Stimulated activated CD4-positive, alpha-beta T cell treated with anti-CD3 and anti-CD28 coated beads, Interleukin-4, amount 100 ng/mL, for 4 hours (primary cell): ENCODE results near the gene SSPN.

ENCODE experiments used
- DNase-seq, 2 experiments: peaks; one replicate each; pipeline ENCODE4 v3.0.0-alpha.2; 2020

Gene SSPN, protein sequence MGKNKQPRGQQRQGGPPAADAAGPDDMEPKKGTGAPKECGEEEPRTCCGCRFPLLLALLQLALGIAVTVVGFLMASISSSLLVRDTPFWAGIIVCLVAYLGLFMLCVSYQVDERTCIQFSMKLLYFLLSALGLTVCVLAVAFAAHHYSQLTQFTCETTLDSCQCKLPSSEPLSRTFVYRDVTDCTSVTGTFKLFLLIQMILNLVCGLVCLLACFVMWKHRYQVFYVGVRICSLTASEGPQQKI

GRCh38 chr12:26195250-26195640 is at the start of gene SSPN:
TSS of gene SSPN (plus strand) at chr12:26195573. CDS start at chr12:26195673, 100 bp downstream.
- DNase-seq, result peak in 1 of 2 experiments; percentile 2

- no peak for DNase-seq
Measured at GRCh38 chr12:26148291-26148690, 47.1 kb upstream of the SSPN start.

GRCh38 chr12:26149968-26150500 is 45.3 kb upstream of the SSPN start:
- DNase-seq, result no peak

DNA sequence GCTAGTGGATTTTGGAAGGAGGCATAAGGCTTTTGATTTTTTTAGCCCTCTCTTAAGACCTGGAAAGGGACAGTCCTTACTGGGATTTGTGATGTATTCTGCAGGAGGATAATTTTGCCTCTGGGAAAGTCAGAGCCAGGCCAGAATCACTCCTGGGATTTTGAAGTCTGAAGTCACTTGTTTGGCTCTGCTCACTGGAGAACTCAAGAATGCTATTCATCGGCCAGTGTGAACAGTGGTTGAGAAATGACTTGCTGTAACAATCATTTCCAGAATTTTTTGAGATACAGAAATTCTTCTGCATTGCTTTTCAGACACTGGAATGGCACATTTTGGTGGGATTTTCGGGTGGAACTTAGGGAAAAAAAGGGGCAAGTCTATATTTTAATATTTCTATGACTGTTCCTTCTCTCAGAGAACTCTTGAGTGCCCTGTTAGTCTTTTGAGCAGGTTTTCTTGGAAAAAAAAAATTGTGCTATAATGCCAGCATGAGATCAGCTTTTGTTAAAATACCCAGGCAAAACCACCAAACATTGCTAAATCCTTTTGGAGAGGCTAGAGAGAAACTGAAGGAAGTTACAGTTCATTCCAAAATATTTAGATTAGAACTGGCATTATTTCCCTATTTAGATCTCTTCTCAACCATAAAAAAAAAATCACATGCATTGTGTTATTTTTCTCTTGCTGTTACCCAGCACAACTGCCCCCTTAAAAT is 44.5 kb upstream of the SSPN start:
- no peak for DNase-seq

GRCh38 chr12:26152507-26153102 is 42.8 kb upstream of the SSPN start:
- no peak for DNase-seq

GRCh38 chr12:26153421-26154154 is 41.8 kb upstream of the SSPN start:
- no peak for DNase-seq

- DNase-seq, result no peak
Measured at GRCh38 chr12:26156201-26156871, 39.0 kb upstream of the SSPN start.

DNA sequence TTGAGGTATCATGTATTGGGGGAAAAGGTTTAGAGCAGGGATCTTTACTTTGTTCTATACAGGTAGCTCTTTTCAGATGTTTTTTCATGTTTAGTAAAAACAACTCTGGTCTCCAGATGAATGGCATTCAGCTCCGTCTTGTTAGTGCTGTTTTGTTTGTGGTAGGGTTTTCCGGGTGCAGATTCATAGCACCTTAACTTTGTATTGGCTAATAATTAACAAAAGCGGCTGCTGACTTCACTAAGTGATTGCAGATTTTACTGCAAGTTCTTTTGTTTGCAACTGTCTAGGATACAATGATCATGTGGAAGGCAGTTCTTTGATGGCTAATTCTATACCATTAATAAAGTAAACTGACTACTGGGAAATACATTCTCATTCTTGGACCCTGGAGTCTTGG is 38.4 kb upstream of the SSPN start:
- no peak for DNase-seq

- no peak for DNase-seq
Measured at GRCh38 chr12:26158078-26158764, 37.2 kb upstream of the SSPN start.

DNA sequence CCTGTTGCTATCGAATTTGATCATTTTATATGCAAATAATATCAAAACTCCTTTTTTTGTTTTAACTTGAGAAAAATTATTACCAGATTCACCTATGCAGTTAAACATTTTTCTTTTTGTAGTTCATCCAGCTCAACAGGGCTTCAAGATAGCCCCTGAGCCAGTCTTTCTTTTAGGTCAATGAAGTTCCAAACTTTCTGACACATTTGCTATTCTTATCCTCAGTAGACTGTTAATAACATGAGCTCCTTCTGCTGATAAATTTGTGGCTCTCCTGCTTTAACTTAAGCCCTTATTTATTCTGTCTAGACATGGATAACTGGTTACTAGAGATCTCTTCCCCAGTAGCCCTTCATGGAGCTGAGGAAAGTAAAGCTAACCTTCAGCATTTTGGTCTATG is 33.2 kb upstream of the SSPN start:
- no peak for DNase-seq

DNA sequence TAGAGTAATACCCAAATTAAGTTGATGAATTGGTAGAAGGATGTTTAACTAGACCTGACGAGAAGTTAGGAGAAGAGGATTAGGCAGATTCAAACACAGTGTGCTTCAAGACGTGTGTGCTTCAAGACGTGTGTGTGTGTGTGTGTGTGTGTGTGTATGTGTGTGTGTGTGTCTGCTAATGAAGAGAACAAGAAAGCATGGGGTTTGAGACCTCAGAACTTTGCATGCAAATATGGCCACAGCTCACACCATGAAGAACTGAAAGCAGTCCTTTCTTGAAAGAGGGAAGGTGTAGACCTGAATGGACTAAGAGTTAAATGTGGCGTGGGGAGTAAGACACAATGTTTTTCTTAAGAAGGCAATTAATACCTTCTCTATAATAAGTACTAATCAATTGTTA is 32.5 kb upstream of the SSPN start:
- no peak for DNase-seq

- no peak for DNase-seq
Measured at GRCh38 chr12:26164118-26164517, 31.3 kb upstream of the SSPN start.

GRCh38 chr12:26172013-26172412 is 23.4 kb upstream of the SSPN start:
- DNase-seq, result no peak

DNA sequence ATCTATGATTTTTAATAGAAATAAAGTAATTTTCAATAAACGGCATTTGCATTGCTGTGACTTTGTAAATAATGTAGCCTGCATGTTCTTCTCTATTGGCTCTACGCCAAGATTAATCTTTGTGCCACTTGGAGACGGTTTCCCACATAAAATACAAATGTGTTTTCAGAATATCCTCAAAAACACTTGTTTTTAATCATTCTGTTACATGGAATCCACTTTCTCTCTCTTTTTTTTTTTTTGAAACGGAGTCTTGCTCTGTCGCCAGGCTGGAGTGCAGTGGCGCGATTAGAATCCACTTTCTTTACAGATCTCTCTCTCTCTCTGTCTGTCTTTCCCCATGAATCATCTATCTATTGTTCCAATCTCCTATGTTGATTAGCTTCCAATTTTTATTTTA is 22.8 kb upstream of the SSPN start:
- DNase-seq, result no peak

GRCh38 chr12:26172946-26173552 is 22.3 kb upstream of the SSPN start:
- no peak for DNase-seq

DNA sequence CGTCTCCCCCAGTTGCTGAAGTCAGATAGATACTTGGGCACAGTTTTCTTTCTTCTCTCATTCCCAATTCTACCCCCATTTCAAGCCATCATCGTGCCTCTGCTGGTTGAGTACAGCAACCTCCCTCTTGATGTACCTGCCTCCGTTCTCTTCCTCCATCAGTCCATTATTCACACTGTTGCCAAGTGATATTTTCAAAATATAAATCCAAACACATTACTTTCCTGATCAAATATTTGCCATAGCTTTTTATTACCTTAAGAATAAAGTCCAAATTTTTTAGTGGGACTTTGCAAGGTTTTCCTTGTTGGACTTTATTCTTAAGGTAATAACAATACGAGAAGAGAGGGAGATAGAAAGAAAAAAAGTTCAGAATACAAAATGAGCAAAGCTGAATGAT is 18.6 kb upstream of the SSPN start:
- no peak for DNase-seq

GRCh38 chr12:26177283-26177682 is 18.1 kb upstream of the SSPN start:
- DNase-seq, result no peak

DNA sequence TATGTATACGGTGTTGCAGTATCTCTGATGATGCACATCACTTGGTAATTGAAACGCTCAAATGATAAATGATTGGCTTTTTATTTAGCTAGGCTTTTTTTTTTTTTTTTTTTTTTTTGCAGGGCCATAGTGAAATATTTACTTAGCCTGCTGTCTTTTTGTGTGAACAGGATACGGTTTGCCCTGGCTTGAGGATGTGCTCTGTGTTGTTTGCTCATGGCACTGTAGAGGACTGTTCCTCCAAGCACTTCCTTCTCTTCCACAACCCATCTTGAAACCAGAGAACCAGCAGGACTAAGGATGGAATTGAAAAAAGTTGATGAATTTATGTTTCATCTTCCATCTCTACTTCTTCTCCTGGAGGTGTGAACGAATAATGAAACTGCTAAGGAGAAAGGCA is 15.5 kb upstream of the SSPN start:
- DNase-seq, result no peak

- no peak for DNase-seq
Measured at GRCh38 chr12:26182377-26182776, 13.0 kb upstream of the SSPN start.

- DNase-seq, result no peak
Measured at GRCh38 chr12:26185532-26186320, 9.6 kb upstream of the SSPN start.
